ENCODE results near the gene SMOC2.

- TF ChIP-seq TBX2 (CRISPR knock-in tag; IDR thresholded peaks at IDR 0.05; ENCODE audit: borderline replicate concordance) (no peak), ZNF329 (CRISPR knock-in tag; IDR thresholded peaks at IDR 0.05; ENCODE audit: low read depth) (no peak), ZNF263 (CRISPR knock-in tag; IDR thresholded peaks at IDR 0.05) (no peak), FOXO4 (CRISPR knock-in tag; conservative IDR thresholded peaks at IDR 0.05) (no peak), CEBPB (IDR thresholded peaks at IDR 0.05; ENCODE audit: borderline replicate concordance, low read depth, low read length) (no peak), MYC (CRISPR knock-in tag; IDR thresholded peaks at IDR 0.05; ENCODE audit: borderline replicate concordance) (no peak), RCOR2 (CRISPR knock-in tag; IDR thresholded peaks at IDR 0.05) (no peak), TAF15 (IDR thresholded peaks at IDR 0.05; ENCODE audit: low read depth, low read length, poor library complexity, severe bottlenecking) (no peak)
Observed at GRCh38 chr6:168647271-168647670, 206.3 kb downstream of the SMOC2 start.

All from HepG2 (cell line).